AG04450 (cell line): ENCODE data around the gene PPP2CA. TPM values are rescaled to one million over a fixed set of nuclear protein-coding genes. Genes with fewer than 3 reads are reported as not detected.
A peak's percentile ranks its signal among the peaks of the same experiment; 100 is the strongest.

ENCODE experiments used
- CTCF ChIA-PET: fragments of 300-600, 350-600 bp; formaldehyde crosslinking; extraction: SDS; loops from one replicate; lab custom pipeline; 2022; ENCODE audit warnings: antibody characterized with exemption, inconsistent platforms; lab: Charles Lee
- POLR2A ChIA-PET: fragments of 350-600 bp; formaldehyde crosslinking; extraction: SDS; loops from one replicate; lab custom pipeline; 2021; ENCODE audit warnings: antibody characterized with exemption, inconsistent platforms; lab: Yijun Ruan, JAX
- DNase-seq: peaks from one replicate; pipeline ENCODE4 v3.0.0-alpha.2; 2011; ENCODE audit warnings: low read depth, low spot score
- H3K27ac ChIP-seq: one replicate; pipeline ENCODE4 v1.5.1; 2012; ENCODE audit warnings: low read depth, low read length, control low read depth
- H3K27me3 ChIP-seq: one replicate; pipeline ENCODE4 v1.6.0; 2012; ENCODE audit warnings: low read length; ENCODE audit not compliant: control insufficient read depth, insufficient read depth
- H3K4me3 ChIP-seq: 2 replicates; pipeline ENCODE4 v1.5.1; 2011; ENCODE audit warnings: mild to moderate bottlenecking, low read depth, low read length, control low read depth
- H3K9me3 ChIP-seq: 2 replicates; pipeline ENCODE4 v1.5.1; 2012; ENCODE audit warnings: low read length; ENCODE audit not compliant: control insufficient read depth, insufficient read depth
- polyA plus RNA-seq: library from polyadenylated mRNA; depleted of rRNA; stranded (reverse); fragments of >200 nt; gene quantifications from 2 replicates; pipeline ENCODE4 v1.2.3, GENCODE V29; 2011; rRNA removed
- small RNA-seq: library from RNA; depleted of rRNA; stranded (forward); fragments of <200 nt; gene quantifications from one replicate; pipeline ENCODE3, GENCODE V24; 2012; ENCODE audit warnings: low read depth; ENCODE audit not compliant: insufficient read length
- TF ChIP-seq, protein P1 (sequence below): IDR thresholded peaks from 2 replicates; pipeline ENCODE4 v1.5.1; 2011; ENCODE audit warnings: low read depth, low read length, control low read depth, inconsistent platforms

PPP2CA gene
- polyA plus RNA-seq, 1 experiment = 252 TPM

DNA sequence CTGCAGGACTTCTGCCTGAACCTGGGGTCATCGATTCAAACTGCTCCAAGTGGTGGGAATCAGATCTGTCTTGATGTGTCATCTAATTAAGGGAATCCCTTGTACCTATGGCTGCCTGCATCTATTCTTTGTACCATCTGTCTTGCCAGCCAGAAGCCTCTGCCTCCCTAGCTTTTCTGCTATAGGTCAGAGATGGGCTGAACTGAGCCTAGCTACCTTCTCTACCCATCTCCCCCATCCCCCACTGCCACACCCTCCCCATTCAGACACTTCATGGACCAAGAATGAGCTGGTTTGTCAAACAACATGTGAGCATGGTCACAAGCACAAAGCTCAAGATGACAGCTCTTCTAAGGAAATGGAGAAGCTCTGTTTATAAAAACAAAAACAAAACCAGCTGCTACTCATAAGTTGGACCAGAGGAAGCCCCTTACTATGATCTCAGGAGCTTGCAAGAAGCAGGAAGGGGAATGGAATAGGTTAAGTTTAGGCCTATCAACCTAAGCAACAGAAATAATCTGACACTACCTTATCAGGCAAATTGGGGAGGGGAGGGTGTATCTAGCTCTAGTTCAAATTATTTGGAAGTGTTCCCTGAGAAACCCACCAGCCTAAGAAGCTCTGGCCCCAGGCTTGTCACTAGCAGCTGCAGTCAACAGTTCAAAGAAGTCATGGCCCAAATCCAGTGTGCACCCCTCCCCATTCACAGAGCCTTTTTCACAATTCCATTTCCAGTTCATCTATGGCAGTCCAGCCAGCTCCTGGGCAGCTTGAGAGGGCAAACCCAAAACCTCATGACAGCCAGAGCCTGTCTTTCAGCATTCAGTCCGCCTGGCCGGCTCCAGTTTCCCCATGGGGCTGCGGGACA, 79.0 kb downstream of the PPP2CA start:
- Histone ChIP-seq H3K27ac (peak overlapping the region; percentile 21), H3K4me3 (no peak overlapping the region), H3K9me3 (no peaks in the 10 kb centered on the region), H3K27me3 (no peaks in the 10 kb centered on the region)
- DNase-seq = no peak
- TF ChIP-seq, protein P1, sequence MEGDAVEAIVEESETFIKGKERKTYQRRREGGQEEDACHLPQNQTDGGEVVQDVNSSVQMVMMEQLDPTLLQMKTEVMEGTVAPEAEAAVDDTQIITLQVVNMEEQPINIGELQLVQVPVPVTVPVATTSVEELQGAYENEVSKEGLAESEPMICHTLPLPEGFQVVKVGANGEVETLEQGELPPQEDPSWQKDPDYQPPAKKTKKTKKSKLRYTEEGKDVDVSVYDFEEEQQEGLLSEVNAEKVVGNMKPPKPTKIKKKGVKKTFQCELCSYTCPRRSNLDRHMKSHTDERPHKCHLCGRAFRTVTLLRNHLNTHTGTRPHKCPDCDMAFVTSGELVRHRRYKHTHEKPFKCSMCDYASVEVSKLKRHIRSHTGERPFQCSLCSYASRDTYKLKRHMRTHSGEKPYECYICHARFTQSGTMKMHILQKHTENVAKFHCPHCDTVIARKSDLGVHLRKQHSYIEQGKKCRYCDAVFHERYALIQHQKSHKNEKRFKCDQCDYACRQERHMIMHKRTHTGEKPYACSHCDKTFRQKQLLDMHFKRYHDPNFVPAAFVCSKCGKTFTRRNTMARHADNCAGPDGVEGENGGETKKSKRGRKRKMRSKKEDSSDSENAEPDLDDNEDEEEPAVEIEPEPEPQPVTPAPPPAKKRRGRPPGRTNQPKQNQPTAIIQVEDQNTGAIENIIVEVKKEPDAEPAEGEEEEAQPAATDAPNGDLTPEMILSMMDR = no peak
- ChIA-PET POLR2A (interaction anchor here (0.6 to 2.3 kb wide), 4 partner anchors 12 to 1500 kb away, joined by 3 to 17 read pairs (median 3); partner anchors contain the start of gene SKP1), CTCF (interaction anchor here (0.5 to 20.0 kb wide), 6 partner anchors 8 to 107 kb away, joined by 3 to 458 read pairs (median 4); no protein-coding TSS in a partner anchor)

DNA sequence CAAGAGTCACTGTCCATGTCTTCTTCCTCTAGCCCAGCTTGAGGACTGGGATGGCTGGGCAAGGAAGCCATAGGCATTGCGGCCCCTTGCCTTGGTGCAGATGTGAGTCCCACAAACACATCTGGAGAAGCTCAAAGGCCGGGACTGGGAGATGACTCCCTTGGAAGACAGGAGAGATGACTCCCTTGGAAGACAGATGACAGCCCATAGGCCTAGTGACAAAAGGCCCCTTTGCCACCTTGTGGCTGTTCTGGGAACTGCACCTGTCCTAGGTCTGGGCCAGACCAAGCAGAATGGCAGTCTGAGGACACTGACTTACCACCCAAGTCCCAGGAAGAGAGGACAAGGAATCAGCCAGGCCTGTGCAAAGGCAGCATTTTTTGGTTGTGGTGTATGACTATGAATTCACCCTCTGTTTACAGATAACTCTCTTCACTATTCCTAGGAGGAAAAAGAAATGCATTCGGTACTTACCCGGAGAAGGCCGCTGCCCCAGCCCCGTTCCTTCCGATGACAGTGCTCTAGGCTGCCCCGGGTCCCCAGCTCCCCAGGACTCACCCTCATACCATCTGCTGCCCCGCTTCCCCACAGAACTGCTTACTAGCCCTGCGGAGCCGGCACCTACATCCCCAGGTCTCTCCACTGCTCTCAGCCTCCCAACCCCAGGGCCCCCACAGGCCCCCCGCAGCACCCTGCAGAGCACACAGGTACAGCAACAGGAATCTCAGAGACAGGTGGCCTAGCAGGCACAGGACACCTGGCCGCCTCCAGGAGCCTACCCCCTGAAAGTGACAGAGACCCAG, 79.9 kb downstream of the PPP2CA start:
- no peak for DNase-seq
- Histone ChIP-seq H3K4me3 (no peak overlapping the region), H3K9me3 (no peaks in the 10 kb centered on the region), H3K27ac (peak overlapping the region; percentile 21), H3K27me3 (no peaks in the 10 kb centered on the region)
- TF ChIP-seq, protein P1 = peak; percentile 87
- ChIA-PET POLR2A (interaction anchor here (0.9 to 2.3 kb wide), 3 partner anchors 13 to 30 kb away, joined by 3 to 17 read pairs (median 3); partner anchors contain the start of gene SKP1), CTCF (interaction anchor here (0.6 to 20.0 kb wide), 10 partner anchors 9 to 578 kb away, joined by 3 to 458 read pairs (median 4); no protein-coding TSS in a partner anchor)

DNA sequence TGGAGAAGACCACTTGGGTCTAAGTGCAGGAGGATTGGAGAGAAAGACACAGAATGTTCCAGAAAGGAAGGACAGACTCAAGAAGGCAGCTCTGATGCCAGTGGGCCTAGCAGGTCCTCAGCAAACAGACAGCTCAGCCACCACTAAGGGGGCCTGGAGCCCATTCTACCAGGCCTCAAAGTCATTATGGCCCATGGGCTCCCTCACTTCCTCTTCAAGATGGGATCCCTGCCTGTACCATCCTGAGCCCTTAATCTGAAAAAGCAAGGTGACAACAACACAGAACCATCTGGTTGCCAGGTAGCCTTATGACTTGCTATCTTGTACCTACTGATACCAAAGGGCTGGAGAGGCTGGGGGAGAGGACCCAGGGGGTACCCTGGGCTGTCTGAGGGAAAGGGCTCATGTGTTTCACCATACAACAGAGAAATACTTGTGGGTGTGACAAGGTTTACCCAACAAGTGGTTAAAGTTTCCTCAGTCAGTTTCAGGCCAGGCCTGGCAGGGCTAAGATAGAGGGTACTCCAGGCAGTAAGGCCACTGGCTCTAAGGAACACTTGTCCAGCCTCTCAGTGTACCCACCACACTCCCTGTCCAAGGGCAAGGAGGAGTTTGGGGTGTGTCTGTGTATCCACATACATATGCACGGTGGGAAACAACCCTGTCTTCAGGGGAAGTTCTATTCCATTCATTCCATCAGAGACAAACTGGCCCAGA, 80.7 kb downstream of the PPP2CA start:
- Histone ChIP-seq H3K4me3 (no peak overlapping the region), H3K9me3 (no peaks in the 10 kb centered on the region), H3K27me3 (no peaks in the 10 kb centered on the region), H3K27ac (no peak overlapping the region)
- ChIA-PET CTCF (interaction anchor here (0.6 to 20.0 kb wide), 7 partner anchors 8 to 106 kb away, joined by 3 to 458 read pairs (median 5); no protein-coding TSS in a partner anchor), POLR2A (no interaction called here)
- no peak for DNase-seq
- TF ChIP-seq, protein P1 = no peak

Small RNA genes lying within 50 kb of the gene (small RNA-seq; reads per million reads assigned to genes)
- not detected for gene MIR3661

Other genes starting within 250 kb of the PPP2CA start
- 218 and 262 TPM in 2 replicates for gene VDAC1, start 221.1 kb downstream of the PPP2CA start, polyA plus RNA-seq
- gene TCF7, start 111.4 kb downstream of the PPP2CA start, polyA plus RNA-seq = 2.1 and 2.7 TPM in 2 replicates
- 725 and 1,036 TPM in 2 replicates for gene SKP1, start 49.1 kb downstream of the PPP2CA start, polyA plus RNA-seq
- 2.1 and 3.7 TPM in 2 replicates for gene CDKL3, start 141.1 kb upstream of the PPP2CA start, polyA plus RNA-seq
- gene UBE2B, start 145.5 kb upstream of the PPP2CA start, polyA plus RNA-seq = 57.3 and 99.2 TPM in 2 replicates
- 16.7 and 20.8 TPM in 2 replicates for gene CDKN2AIPNL, start 185.8 kb upstream of the PPP2CA start, polyA plus RNA-seq